B cell (primary cell): ENCODE measurements around the gene C10orf105.

Experiments used
- EZH2 ChIP-seq: IDR thresholded peaks from 2 replicates; pipeline ENCODE4 v1.6.1; 2012; ENCODE audit warnings: borderline replicate concordance, low read depth, mild to moderate bottlenecking, moderate library complexity, low read length; ENCODE audit not compliant: insufficient read depth, poor library complexity, severe bottlenecking
- TF ChIP-seq, protein P1 (sequence below): fragments of 200-600 bp; IDR thresholded peaks from one replicate; pipeline ENCODE4 v1.8.0; 2022; ENCODE audit warnings: antibody characterized with exemption, mild to moderate bottlenecking

- TF ChIP-seq, protein P1, sequence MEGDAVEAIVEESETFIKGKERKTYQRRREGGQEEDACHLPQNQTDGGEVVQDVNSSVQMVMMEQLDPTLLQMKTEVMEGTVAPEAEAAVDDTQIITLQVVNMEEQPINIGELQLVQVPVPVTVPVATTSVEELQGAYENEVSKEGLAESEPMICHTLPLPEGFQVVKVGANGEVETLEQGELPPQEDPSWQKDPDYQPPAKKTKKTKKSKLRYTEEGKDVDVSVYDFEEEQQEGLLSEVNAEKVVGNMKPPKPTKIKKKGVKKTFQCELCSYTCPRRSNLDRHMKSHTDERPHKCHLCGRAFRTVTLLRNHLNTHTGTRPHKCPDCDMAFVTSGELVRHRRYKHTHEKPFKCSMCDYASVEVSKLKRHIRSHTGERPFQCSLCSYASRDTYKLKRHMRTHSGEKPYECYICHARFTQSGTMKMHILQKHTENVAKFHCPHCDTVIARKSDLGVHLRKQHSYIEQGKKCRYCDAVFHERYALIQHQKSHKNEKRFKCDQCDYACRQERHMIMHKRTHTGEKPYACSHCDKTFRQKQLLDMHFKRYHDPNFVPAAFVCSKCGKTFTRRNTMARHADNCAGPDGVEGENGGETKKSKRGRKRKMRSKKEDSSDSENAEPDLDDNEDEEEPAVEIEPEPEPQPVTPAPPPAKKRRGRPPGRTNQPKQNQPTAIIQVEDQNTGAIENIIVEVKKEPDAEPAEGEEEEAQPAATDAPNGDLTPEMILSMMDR, result no peak
- TF ChIP-seq EZH2, result no peak
Observed at GRCh38 chr10:71734797-71735196, 15.2 kb upstream of the C10orf105 start.
